Measurements from ENCODE around the gene GABBR2. TPM values are rescaled to one million over a fixed set of nuclear protein-coding genes. Genes with fewer than 3 reads are reported as not detected.
"Not testable (repeated sequence)": the region's sequence is repeated elsewhere in the genome, so short reads cannot be mapped to it uniquely, and the experiment has no call there.

The GABBR2 gene
- total RNA-seq, 1 donor from 2014 or later = 0.84 TPM

DNA sequence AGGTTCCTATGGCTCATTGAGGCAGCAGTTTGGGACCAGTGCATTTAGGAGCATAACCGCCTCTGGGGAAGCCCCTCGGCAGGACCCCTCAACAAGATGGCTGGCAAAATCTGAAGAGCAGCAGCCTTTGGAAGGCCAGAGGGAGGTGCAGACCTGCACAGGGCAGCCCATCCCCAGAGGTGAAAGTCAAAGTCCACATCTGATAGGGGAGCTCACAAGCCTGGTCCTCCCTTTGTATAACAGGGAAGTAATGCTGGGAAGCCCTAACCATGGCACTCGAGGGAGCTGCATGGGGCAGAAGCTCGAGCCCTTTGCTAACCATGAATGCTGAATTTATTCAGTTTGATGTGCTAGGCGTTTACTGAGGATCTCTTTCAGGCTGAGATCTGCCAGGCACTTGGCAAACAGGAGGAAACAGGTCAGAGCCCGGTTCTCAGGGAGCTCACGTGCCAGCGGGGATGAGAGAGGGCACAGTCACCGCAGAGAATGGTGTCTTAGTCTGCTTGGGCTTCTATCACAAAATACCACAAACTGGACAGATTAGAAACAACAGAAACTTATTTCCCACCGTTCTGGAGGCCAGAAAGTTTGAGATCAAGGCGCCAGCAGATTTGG, 114.1 kb downstream of the GABBR2 start:
- no peak overlapping the region for H3K4me3 ChIP-seq
- no peak overlapping the region for H3K27ac ChIP-seq
- no peaks in the 10 kb centered on the region for H3K4me1 ChIP-seq
- intact Hi-C loops (cut with DNase I) = no loop called here
- no peaks in the 10 kb centered on the region for H3K9me3 ChIP-seq
- no peak for TF ChIP-seq CTCF (IDR thresholded peaks at IDR 0.05)
- H3K36me3 ChIP-seq = no peaks in the 10 kb centered on the region
- DNase-seq (no peak), ATAC-seq (no peak)
- H3K27me3 ChIP-seq = no peaks in the 10 kb centered on the region

GRCh38 chr9:98593354-98594253, 115.1 kb downstream of the GABBR2 start:
- no peak for TF ChIP-seq CTCF (IDR thresholded peaks at IDR 0.05)
- no peak for DNase-seq
- peak; percentile 7 for ATAC-seq
- H3K4me1 ChIP-seq = no peaks in the 10 kb centered on the region
- H3K9me3 ChIP-seq = no peaks in the 10 kb centered on the region
- no peaks in the 10 kb centered on the region for H3K36me3 ChIP-seq
- intact Hi-C loops (cut with DNase I) = no loop called here
- H3K27me3 ChIP-seq = no peaks in the 10 kb centered on the region
- H3K27ac ChIP-seq = no peak overlapping the region
- H3K4me3 ChIP-seq = no peak overlapping the region

DNA sequence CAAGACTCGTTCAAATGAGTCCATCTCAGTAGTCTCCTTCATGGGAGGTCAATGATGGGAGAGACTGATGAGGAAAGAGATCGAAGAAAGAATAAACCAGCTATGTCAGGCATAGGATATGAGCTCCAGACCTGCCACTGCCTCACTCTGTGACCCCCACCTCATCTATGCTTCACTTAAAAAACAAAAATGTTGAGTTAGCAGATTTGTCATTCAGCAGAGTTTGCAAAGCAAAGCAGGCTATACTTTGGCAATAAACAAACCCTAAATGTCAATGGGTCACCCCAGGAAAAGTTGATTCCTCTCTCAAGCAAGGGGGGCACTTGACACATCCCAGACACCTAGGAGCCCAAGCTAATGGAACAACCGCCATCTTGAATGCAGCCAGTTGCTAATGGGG, 117.0 kb downstream of the GABBR2 start:
- ATAC-seq (no peak), DNase-seq (no peak)
- no peak for TF ChIP-seq CTCF (IDR thresholded peaks at IDR 0.05)
- Histone ChIP-seq H3K27ac (no peak overlapping the region), H3K27me3 (no peaks in the 10 kb centered on the region), H3K9me3 (no peaks in the 10 kb centered on the region), H3K4me1 (no peaks in the 10 kb centered on the region), H3K4me3 (no peak overlapping the region), H3K36me3 (no peaks in the 10 kb centered on the region)
- intact Hi-C loops (cut with DNase I) = no loop called here

DNA sequence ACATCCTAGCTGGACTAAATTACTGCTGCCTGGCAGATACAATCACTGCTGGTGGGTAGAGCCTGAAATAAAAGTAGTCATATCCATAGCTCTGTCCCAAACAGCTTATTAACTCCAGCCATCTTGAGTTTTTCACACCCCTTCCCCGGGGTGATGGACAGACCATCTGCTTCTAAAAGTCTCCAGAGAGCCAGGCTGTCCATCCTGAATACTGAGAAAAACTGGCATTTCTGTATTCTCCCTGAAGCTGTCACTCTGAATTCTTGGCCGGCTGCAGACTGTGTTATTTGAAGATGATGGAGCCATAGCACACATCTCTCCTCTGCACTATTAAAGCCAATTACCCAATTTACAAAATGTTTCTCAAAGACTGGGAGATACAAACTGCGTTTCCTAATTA, 118.6 kb downstream of the GABBR2 start:
- Histone ChIP-seq H3K36me3 (no peaks in the 10 kb centered on the region), H3K9me3 (no peaks in the 10 kb centered on the region), H3K4me1 (no peaks in the 10 kb centered on the region), H3K27me3 (no peaks in the 10 kb centered on the region), H3K4me3 (no peak overlapping the region), H3K27ac (no peak overlapping the region)
- no peak for DNase-seq
- ATAC-seq = no peak
- intact Hi-C loops (cut with DNase I) = no loop called here
- no peak for TF ChIP-seq CTCF (IDR thresholded peaks at IDR 0.05)

- no peaks in the 10 kb centered on the region for H3K27me3 ChIP-seq
- ATAC-seq (no peak), DNase-seq (no peak)
- no peaks in the 10 kb centered on the region for H3K4me1 ChIP-seq
- no peak overlapping the region for H3K27ac ChIP-seq
- no peaks in the 10 kb centered on the region for H3K9me3 ChIP-seq
- no peak for TF ChIP-seq CTCF (IDR thresholded peaks at IDR 0.05)
- no peaks in the 10 kb centered on the region for H3K36me3 ChIP-seq
- intact Hi-C loops (cut with DNase I) = no loop called here
- no peak overlapping the region for H3K4me3 ChIP-seq
Observed at GRCh38 chr9:98589102-98589501, 119.6 kb downstream of the GABBR2 start.

GRCh38 chr9:98584853-98585438, 123.8 kb downstream of the GABBR2 start:
- H3K4me3 ChIP-seq; intact Hi-C loops (cut with DNase I); H3K27ac ChIP-seq; H3K9me3 ChIP-seq; H3K27me3 ChIP-seq; H3K4me1 ChIP-seq; ATAC-seq; DNase-seq; H3K36me3 ChIP-seq: not testable (repeated sequence)
